HepG2 (cell line): ENCODE results near the gene MRPL34. TPM values are rescaled to one million over a fixed set of nuclear protein-coding genes. Genes with fewer than 3 reads are reported as not detected.

Source experiments
- KLF11 ChIP-seq: IDR thresholded peaks from 2 replicates; pipeline ENCODE4 v1.6.1; 2016; ENCODE audit warnings: missing compliant biosample characterization
- MIXL1 ChIP-seq: IDR thresholded peaks from 2 replicates; pipeline ENCODE4 v1.6.1; 2016
- SOX5 ChIP-seq: IDR thresholded peaks from 2 replicates; pipeline ENCODE4 v1.6.1; 2016; ENCODE audit warnings: borderline replicate concordance
- TBL1XR1 ChIP-seq: fragments of 150-350 bp; IDR thresholded peaks from 2 replicates; pipeline ENCODE4 v1.6.1; 2014; ENCODE audit warnings: borderline replicate concordance, low read length; ENCODE audit not compliant: partially characterized antibody
- TOE1 ChIP-seq: sonication (generic); formaldehyde crosslinking; IDR thresholded peaks from 2 replicates; pipeline ENCODE4 v1.4.0; 2020; ENCODE audit warnings: mild to moderate bottlenecking, missing genetic modification reagents
- ZNF350 ChIP-seq: sonication (generic); formaldehyde crosslinking; IDR thresholded peaks from 2 replicates; pipeline ENCODE4 v1.4.0; 2020; ENCODE audit warnings: mild to moderate bottlenecking, low read depth, missing genetic modification reagents, borderline replicate concordance
- polyA plus RNA-seq, 8 experiments: library from polyadenylated mRNA; depleted of rRNA in 3 of 8; stranded (reverse) in 7 of 8; unstranded in 1 of 8; fragments of >200 nt; fragmentation: Illumina TruSeq in 4 of 8; extraction: Trizol in 4 of 8; gene quantifications; 2 replicates each; pipeline versions ENCODE4 v1.2.1 to v1.2.3, GENCODE V29; 2011 to 2016; ENCODE audit warnings: low read depth in 4 of 8, missing spikeins in 1 of 8, mixed read lengths in 1 of 8; ENCODE audit not compliant: insufficient read depth in 1 of 8
- total RNA-seq, 5 experiments: library from RNA; depleted of rRNA; stranded (reverse); fragments of >200 nt; fragmentation: Illumina TruSeq; extraction: Trizol; gene quantifications; 2 replicates each; pipeline ENCODE4 v1.2.3, GENCODE V29; 2016; ENCODE audit warnings: low read depth in 1 of 5
- TF ChIP-seq, protein P1 (sequence below), 2 experiments: sonication (generic) in 1 of 2; formaldehyde crosslinking in 1 of 2; IDR thresholded peaks; 2 replicates each; pipeline versions ENCODE4 v1.6.1 to v1.9.0; 2014 to 2022; ENCODE audit warnings: antibody characterized with exemption in 1 of 2, borderline replicate concordance in 1 of 2, inconsistent platforms in 1 of 2, low read depth in 1 of 2, missing genetic modification reagents in 1 of 2
- TF ChIP-seq, protein P2 (sequence below): sonication (generic); formaldehyde crosslinking; IDR thresholded peaks from 2 replicates; pipeline ENCODE4 v1.4.0; 2020; ENCODE audit warnings: missing genetic modification reagents
- TF ChIP-seq, protein P3 (sequence below): sonication (generic); formaldehyde crosslinking; IDR thresholded peaks from 2 replicates; pipeline ENCODE4 v1.8.1; 2023; ENCODE audit warnings: mild to moderate bottlenecking, moderate library complexity, missing genetic modification reagents
- TF ChIP-seq, protein P4 (sequence below): sonication (generic); formaldehyde crosslinking; IDR thresholded peaks from 2 replicates; pipeline ENCODE4 v1.5.0; 2020; ENCODE audit warnings: missing genetic modification reagents
- TF ChIP-seq, protein P5 (sequence below): sonication (generic); formaldehyde crosslinking; IDR thresholded peaks from 2 replicates; pipeline ENCODE4 v1.4.0; 2020; ENCODE audit warnings: missing genetic modification reagents, borderline replicate concordance
- TF ChIP-seq, protein P6 (sequence below): sonication (generic); formaldehyde crosslinking; IDR thresholded peaks from 2 replicates; pipeline ENCODE4 v1.5.0; 2020; ENCODE audit warnings: missing genetic modification reagents

Gene MRPL34
- total and polyA plus RNA-seq, 2 of the 13 experiments (the other 11 are each of a cell fraction or from before 2014, with no cell fraction given): 74.0 to 77.3 TPM

DNA sequence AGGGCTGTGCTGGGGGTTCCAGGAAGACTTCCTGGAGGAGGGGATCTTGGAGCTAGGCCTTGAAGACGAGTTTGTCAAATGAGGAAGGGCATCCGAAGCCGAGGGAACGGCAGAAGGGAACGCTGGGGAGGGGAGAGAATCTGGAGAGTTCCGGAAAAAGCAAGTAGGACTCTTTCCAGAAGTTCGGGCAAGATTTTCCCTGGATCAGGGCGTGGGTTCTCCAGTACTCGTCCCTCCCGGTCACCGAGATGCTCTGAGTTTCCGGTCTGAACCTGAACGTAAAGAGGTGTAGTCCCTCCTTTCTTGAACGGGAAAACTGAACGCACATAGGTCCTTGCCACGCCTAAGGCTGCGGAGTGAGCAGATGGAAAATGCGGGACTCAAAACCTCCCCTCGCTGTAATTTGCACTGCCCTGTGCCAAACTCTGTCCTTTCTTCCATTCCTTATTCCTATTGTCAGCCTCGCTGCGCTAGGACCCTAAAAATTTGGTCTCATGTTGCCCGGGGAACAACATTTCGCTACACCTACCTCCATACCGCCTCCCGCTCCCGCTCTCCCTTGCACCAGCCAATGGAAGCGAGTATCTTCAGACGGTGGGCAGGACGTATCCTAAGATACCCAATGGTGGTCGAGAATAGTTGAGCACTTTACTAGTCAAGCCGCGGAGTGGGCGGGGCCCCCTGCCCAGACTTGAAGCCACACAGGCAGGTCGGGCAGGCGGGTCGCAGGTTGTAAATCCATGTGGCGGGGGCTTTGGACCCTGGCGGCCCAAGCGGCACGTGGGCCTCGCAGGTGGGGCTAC, 31.4 kb downstream of the MRPL34 start, which contains the start of gene GTPBP3 (continued):
- TF ChIP-seq, protein P1, sequence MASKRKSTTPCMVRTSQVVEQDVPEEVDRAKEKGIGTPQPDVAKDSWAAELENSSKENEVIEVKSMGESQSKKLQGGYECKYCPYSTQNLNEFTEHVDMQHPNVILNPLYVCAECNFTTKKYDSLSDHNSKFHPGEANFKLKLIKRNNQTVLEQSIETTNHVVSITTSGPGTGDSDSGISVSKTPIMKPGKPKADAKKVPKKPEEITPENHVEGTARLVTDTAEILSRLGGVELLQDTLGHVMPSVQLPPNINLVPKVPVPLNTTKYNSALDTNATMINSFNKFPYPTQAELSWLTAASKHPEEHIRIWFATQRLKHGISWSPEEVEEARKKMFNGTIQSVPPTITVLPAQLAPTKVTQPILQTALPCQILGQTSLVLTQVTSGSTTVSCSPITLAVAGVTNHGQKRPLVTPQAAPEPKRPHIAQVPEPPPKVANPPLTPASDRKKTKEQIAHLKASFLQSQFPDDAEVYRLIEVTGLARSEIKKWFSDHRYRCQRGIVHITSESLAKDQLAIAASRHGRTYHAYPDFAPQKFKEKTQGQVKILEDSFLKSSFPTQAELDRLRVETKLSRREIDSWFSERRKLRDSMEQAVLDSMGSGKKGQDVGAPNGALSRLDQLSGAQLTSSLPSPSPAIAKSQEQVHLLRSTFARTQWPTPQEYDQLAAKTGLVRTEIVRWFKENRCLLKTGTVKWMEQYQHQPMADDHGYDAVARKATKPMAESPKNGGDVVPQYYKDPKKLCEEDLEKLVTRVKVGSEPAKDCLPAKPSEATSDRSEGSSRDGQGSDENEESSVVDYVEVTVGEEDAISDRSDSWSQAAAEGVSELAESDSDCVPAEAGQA (IDR thresholded peaks at IDR 0.05; ENCODE audit: low read depth): peak; percentile 94
- TF ChIP-seq, protein P1 (CRISPR knock-in tag; IDR thresholded peaks at IDR 0.05; ENCODE audit: borderline replicate concordance): no peak
- TF ChIP-seq, protein P2, sequence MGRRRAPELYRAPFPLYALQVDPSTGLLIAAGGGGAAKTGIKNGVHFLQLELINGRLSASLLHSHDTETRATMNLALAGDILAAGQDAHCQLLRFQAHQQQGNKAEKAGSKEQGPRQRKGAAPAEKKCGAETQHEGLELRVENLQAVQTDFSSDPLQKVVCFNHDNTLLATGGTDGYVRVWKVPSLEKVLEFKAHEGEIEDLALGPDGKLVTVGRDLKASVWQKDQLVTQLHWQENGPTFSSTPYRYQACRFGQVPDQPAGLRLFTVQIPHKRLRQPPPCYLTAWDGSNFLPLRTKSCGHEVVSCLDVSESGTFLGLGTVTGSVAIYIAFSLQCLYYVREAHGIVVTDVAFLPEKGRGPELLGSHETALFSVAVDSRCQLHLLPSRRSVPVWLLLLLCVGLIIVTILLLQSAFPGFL: no peak
- TF ChIP-seq TBL1XR1 (no peak), KLF11 (CRISPR knock-in tag) (no peak), ZNF350 (CRISPR knock-in tag) (no peak), SOX5 (CRISPR knock-in tag) (no peak; the same call in 1 of the 2 replicates), MIXL1 (no peak; the same call in 1 of the 2 replicates), TOE1 (CRISPR knock-in tag) (no peak)
- TF ChIP-seq, protein P3, sequence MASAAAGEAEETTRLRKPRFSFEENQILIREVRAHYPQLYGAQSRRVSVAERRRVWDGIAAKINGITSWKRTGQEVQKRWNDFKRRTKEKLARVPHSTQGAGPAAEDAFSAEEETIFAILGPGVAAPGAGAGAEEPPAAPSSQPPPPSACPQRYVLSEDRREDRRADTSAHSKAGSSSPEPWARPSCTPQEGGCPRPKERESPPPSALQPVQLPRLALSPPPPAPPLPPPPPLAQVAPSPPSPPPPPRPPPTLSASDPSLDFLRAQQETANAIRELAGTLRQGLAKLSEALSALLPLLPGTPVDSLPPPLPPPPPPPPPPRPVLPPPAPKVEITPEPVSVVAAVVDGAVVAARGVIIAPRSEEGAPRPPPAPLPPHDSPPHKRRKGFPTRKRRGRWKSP (CRISPR knock-in tag): peak; percentile 71; the same call in 1 of the 2 replicates
- TF ChIP-seq, protein P4, sequence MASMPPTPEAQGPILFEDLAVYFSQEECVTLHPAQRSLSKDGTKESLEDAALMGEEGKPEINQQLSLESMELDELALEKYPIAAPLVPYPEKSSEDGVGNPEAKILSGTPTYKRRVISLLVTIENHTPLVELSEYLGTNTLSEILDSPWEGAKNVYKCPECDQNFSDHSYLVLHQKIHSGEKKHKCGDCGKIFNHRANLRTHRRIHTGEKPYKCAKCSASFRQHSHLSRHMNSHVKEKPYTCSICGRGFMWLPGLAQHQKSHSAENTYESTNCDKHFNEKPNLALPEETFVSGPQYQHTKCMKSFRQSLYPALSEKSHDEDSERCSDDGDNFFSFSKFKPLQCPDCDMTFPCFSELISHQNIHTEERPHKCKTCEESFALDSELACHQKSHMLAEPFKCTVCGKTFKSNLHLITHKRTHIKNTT (CRISPR knock-in tag): no peak
- TF ChIP-seq, protein P5, sequence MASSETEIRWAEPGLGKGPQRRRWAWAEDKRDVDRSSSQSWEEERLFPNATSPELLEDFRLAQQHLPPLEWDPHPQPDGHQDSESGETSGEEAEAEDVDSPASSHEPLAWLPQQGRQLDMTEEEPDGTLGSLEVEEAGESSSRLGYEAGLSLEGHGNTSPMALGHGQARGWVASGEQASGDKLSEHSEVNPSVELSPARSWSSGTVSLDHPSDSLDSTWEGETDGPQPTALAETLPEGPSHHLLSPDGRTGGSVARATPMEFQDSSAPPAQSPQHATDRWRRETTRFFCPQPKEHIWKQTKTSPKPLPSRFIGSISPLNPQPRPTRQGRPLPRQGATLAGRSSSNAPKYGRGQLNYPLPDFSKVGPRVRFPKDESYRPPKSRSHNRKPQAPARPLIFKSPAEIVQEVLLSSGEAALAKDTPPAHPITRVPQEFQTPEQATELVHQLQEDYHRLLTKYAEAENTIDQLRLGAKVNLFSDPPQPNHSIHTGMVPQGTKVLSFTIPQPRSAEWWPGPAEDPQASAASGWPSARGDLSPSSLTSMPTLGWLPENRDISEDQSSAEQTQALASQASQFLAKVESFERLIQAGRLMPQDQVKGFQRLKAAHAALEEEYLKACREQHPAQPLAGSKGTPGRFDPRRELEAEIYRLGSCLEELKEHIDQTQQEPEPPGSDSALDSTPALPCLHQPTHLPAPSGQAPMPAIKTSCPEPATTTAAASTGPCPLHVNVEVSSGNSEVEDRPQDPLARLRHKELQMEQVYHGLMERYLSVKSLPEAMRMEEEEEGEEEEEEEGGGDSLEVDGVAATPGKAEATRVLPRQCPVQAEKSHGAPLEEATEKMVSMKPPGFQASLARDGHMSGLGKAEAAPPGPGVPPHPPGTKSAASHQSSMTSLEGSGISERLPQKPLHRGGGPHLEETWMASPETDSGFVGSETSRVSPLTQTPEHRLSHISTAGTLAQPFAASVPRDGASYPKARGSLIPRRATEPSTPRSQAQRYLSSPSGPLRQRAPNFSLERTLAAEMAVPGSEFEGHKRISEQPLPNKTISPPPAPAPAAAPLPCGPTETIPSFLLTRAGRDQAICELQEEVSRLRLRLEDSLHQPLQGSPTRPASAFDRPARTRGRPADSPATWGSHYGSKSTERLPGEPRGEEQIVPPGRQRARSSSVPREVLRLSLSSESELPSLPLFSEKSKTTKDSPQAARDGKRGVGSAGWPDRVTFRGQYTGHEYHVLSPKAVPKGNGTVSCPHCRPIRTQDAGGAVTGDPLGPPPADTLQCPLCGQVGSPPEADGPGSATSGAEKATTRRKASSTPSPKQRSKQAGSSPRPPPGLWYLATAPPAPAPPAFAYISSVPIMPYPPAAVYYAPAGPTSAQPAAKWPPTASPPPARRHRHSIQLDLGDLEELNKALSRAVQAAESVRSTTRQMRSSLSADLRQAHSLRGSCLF (CRISPR knock-in tag): no peak
- TF ChIP-seq, protein P6, sequence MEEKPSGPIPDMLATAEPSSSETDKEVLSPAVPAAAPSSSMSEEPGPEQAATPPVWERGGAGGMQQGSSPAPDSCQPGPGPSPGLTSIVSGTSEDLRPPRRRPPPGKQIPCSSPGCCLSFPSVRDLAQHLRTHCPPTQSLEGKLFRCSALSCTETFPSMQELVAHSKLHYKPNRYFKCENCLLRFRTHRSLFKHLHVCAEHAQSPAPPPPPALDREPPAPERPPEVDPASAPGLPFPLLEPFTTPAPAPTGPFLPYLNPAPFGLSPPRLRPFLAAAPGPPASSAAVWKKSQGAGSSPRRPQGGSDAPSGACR: 0 out of 2 replicates have a peak, but pooled peaks have one; percentile 36
